ENCODE results near the gene E2F8. TPM values are rescaled to one million over a fixed set of nuclear protein-coding genes. Genes with fewer than 3 reads are reported as not detected.

The E2F8 gene
- total and polyA plus RNA-seq, 10 of the 15 experiments (the other 5 are each of a cell fraction or from before 2014, with no cell fraction given): 8.8 to 28.1 (median 18.5) TPM

- WGBS (ENCODE audit: insufficient coverage, insufficient replicate concordance, low lambda C conversion rate, missing lambda C conversion rate): 44% methylated on average over 5 of the region's 5 CpGs
- Histone ChIP-seq H3K4me3 (no peak overlapping the region), H3K79me2 (ENCODE audit: control insufficient read depth, insufficient read depth, low read length) (no peaks in the 10 kb centered on the region), H3K4me1 (ENCODE audit: control insufficient read depth, insufficient read depth, low read length) (no peaks in the 10 kb centered on the region), H3K9ac (ENCODE audit: control insufficient read depth, insufficient read depth, low read length) (no peak overlapping the region), H4K20me1 (ENCODE audit: control insufficient read depth, insufficient read depth) (no peaks in the 10 kb centered on the region), H2AFZ (ENCODE audit: control insufficient read depth, low read depth, low read length) (no peak overlapping the region), H3K9me3 (replicated peaks; ENCODE audit: control insufficient read depth, insufficient read depth, low read length) (no peaks in the 10 kb centered on the region), H3K36me3 (ENCODE audit: control insufficient read depth in 2 of 2, insufficient read depth in 2 of 2, low read length in 1 of 2) (no peaks in the 10 kb centered on the region; a peak in 1 of 4 replicates), H3K27me3 (replicated peaks in 1 of 2; ENCODE audit: control insufficient read depth in 2 of 2, insufficient read depth in 2 of 2, low read length in 1 of 2) (no peaks in the 10 kb centered on the region), H3K27ac (ENCODE audit: control insufficient read depth, insufficient read depth) (no peak overlapping the region), H3K4me2 (ENCODE audit: control insufficient read depth, insufficient read depth) (no peak overlapping the region)
- ChIA-PET CTCF (no interaction called here), SMC1A (ENCODE audit: uncharacterized antibody, unreplicated experiment) (no interaction called here), POLR2A (no interaction called here), RAD21 (ENCODE audit: unreplicated experiment) (no interaction called here)
- ATAC-seq (no peak), FAIRE-seq (no peak), DNase-seq (ENCODE audit: low read depth, low spot score) (no peak)
- intact Hi-C loops (cut with micrococcal nuclease; ENCODE audit: unreplicated experiment) (no loop called here), in situ Hi-C loops (cut with MboI) (no loop called here)
- BruUV-seq (replicated peaks): no TSS peak
- TF ChIP-seq MAX (IDR thresholded peaks at IDR 0.05; ENCODE audit: low read depth, low read length): no peak
- TF ChIP-seq SREBF1 (IDR thresholded peaks at IDR 0.05; ENCODE audit: low read length): no peak
- TF ChIP-seq GATAD2B (conservative IDR thresholded peaks at IDR 0.05; ENCODE audit: low read depth): no peak
- TF ChIP-seq ZNF217 (IDR thresholded peaks at IDR 0.05): no peak
- TF ChIP-seq HSF1 (IDR thresholded peaks at IDR 0.05; ENCODE audit: low read depth, low read length): no peak
- TF ChIP-seq KLF5 (IDR thresholded peaks at IDR 0.05; ENCODE audit: partially characterized antibody): no peak
- no peak for TF ChIP-seq MYC (IDR thresholded peaks at IDR 0.05; ENCODE audit: insufficient read depth, insufficient read length, insufficient replicate concordance, low read length, severe bottlenecking)
- TF ChIP-seq, protein P1, sequence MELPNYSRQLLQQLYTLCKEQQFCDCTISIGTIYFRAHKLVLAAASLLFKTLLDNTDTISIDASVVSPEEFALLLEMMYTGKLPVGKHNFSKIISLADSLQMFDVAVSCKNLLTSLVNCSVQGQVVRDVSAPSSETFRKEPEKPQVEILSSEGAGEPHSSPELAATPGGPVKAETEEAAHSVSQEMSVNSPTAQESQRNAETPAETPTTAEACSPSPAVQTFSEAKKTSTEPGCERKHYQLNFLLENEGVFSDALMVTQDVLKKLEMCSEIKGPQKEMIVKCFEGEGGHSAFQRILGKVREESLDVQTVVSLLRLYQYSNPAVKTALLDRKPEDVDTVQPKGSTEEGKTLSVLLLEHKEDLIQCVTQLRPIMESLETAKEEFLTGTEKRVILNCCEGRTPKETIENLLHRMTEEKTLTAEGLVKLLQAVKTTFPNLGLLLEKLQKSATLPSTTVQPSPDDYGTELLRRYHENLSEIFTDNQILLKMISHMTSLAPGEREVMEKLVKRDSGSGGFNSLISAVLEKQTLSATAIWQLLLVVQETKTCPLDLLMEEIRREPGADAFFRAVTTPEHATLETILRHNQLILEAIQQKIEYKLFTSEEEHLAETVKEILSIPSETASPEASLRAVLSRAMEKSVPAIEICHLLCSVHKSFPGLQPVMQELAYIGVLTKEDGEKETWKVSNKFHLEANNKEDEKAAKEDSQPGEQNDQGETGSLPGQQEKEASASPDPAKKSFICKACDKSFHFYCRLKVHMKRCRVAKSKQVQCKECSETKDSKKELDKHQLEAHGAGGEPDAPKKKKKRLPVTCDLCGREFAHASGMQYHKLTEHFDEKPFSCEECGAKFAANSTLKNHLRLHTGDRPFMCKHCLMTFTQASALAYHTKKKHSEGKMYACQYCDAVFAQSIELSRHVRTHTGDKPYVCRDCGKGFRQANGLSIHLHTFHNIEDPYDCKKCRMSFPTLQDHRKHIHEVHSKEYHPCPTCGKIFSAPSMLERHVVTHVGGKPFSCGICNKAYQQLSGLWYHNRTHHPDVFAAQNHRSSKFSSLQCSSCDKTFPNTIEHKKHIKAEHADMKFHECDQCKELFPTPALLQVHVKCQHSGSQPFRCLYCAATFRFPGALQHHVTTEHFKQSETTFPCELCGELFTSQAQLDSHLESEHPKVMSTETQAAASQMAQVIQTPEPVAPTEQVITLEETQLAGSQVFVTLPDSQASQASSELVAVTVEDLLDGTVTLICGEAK (IDR thresholded peaks at IDR 0.05; ENCODE audit: borderline replicate concordance): no peak
- no peak for TF ChIP-seq ZNF687 (IDR thresholded peaks at IDR 0.05)
- TF ChIP-seq HDGF (IDR thresholded peaks at IDR 0.05): no peak
- TF ChIP-seq IRF4 (IDR thresholded peaks at IDR 0.05; ENCODE audit: low read depth, low read length): no peak
- TF ChIP-seq BMI1 (IDR thresholded peaks at IDR 0.05; ENCODE audit: borderline replicate concordance): no peak
- TF ChIP-seq CHD4 (IDR thresholded peaks at IDR 0.05): no peak
- no peak for TF ChIP-seq BRCA1 (IDR thresholded peaks at IDR 0.05; ENCODE audit: low read depth, low read length)
- TF ChIP-seq CREB1 (IDR thresholded peaks at IDR 0.05; ENCODE audit: low read depth): no peak
Measured at GRCh38 chr11:19187114-19187832, 53.5 kb downstream of the E2F8 start.
